ENCODE data around the gene TTC34.
A peak's percentile ranks its signal among the peaks of the same experiment; 100 is the strongest.

TTC34 gene

GRCh38 chr1:2587860-2588571 lies 213.5 kb downstream of the TTC34 start:
- no peak overlapping the region for H4K8ac ChIP-seq (ENCODE audit: low read depth, low read length)
- no peak overlapping the region for H3K18ac ChIP-seq (ENCODE audit: low read length)
- no peak overlapping the region for H2BK5ac ChIP-seq (ENCODE audit: low read depth, low read length, poor library complexity)
- H2AFZ ChIP-seq (ENCODE audit: insufficient read depth, low read length, poor library complexity) = no peak overlapping the region
- peaks cover 16% of the 10 kb centered on the region for H3K79me1 ChIP-seq (ENCODE audit: low read length)
- no peak overlapping the region for H3K27ac ChIP-seq (ENCODE audit: low read depth, low read length)
- H3K4me3 ChIP-seq (ENCODE audit: low read depth, low read length) = no peak overlapping the region
- DNase-seq = no peak
- no peak overlapping the region for H4K91ac ChIP-seq (ENCODE audit: low read depth, low read length)
- H4K12ac ChIP-seq (ENCODE audit: low read depth, low read length) = no peak overlapping the region
- H2BK12ac ChIP-seq (ENCODE audit: low read length) = no peak overlapping the region
- H3K79me2 ChIP-seq (ENCODE audit: control insufficient read depth, insufficient read depth, low read length, poor library complexity) = peaks cover 9% of the 10 kb centered on the region
- H3K23ac ChIP-seq (ENCODE audit: low read length) = no peak overlapping the region
- WGBS (ENCODE audit: extremely low coverage, insufficient coverage, insufficient read length) = no CpG with 5 or more reads among the region's 19 CpGs
- H2AK5ac ChIP-seq (ENCODE audit: low read length) = no peak overlapping the region
- H3K27me3 ChIP-seq (ENCODE audit: insufficient read depth, low read length) = peaks cover 2% of the 10 kb centered on the region
- H3K4me1 ChIP-seq (ENCODE audit: control insufficient read depth in 1 of 2, insufficient read depth in 2 of 2, low read length in 2 of 2) = peaks cover 7 to 12% of the 10 kb centered on the region in 2 experiments
- H2BK120ac ChIP-seq (ENCODE audit: insufficient read depth, low read length, poor library complexity) = no peak overlapping the region
- no peak overlapping the region for H3K4me2 ChIP-seq (ENCODE audit: low read length)
- H3K36me3 ChIP-seq (ENCODE audit: control insufficient read depth in 1 of 2, insufficient read depth in 2 of 2, low read length in 2 of 2) = no peaks in the 10 kb centered on the region
- no peak overlapping the region for H3K9ac ChIP-seq (ENCODE audit: low read length)
- no peak overlapping the region for H3K14ac ChIP-seq (ENCODE audit: low read length)
- H3K4ac ChIP-seq (ENCODE audit: low read depth, low read length) = no peak overlapping the region
- H3K9me3 ChIP-seq (ENCODE audit: insufficient read depth, low read depth, low read length) = peaks cover 9% of the 10 kb centered on the region

- Histone ChIP-seq H3K79me2 (ENCODE audit: control insufficient read depth, insufficient read depth, low read length, poor library complexity) (peaks cover 9% of the 10 kb centered on the region), H2AK5ac (ENCODE audit: low read length) (peak overlapping the region; percentile 28), H3K23ac (ENCODE audit: low read length) (no peak overlapping the region), H3K27me3 (ENCODE audit: insufficient read depth, low read length) (peaks cover 2% of the 10 kb centered on the region), H2AFZ (ENCODE audit: insufficient read depth, low read length, poor library complexity) (peak overlapping the region; percentile 94), H4K8ac (ENCODE audit: low read depth, low read length) (peak overlapping the region; percentile 50), H3K79me1 (ENCODE audit: low read length) (peaks cover 16% of the 10 kb centered on the region), H3K27ac (ENCODE audit: low read depth, low read length) (no peak overlapping the region), H3K9me3 (ENCODE audit: insufficient read depth, low read depth, low read length) (peaks cover 9% of the 10 kb centered on the region), H3K4ac (ENCODE audit: low read depth, low read length) (no peak overlapping the region), H3K36me3 (ENCODE audit: control insufficient read depth in 1 of 2, insufficient read depth in 2 of 2, low read length in 2 of 2) (no peaks in the 10 kb centered on the region), H3K4me3 (ENCODE audit: low read depth, low read length) (peak overlapping the region; percentile 87), H2BK120ac (ENCODE audit: insufficient read depth, low read length, poor library complexity) (no peak overlapping the region), H4K12ac (ENCODE audit: low read depth, low read length) (peak overlapping the region; percentile 76), H2BK12ac (ENCODE audit: low read length) (no peak overlapping the region), H3K4me1 (ENCODE audit: control insufficient read depth in 1 of 2, insufficient read depth in 2 of 2, low read length in 2 of 2) (peaks cover 7 to 12% of the 10 kb centered on the region in 2 experiments), H3K18ac (ENCODE audit: low read length) (peak overlapping the region; percentile 62), H3K14ac (ENCODE audit: low read length) (peak overlapping the region; percentile 20), H4K91ac (ENCODE audit: low read depth, low read length) (no peak overlapping the region), H3K9ac (ENCODE audit: low read length) (peak overlapping the region; percentile 59), H3K4me2 (ENCODE audit: low read length) (peak overlapping the region; percentile 86), H2BK5ac (ENCODE audit: low read depth, low read length, poor library complexity) (no peak overlapping the region)
- peak in 1 of 2 donors; percentile 2 for DNase-seq
- WGBS (ENCODE audit: extremely low coverage, insufficient coverage, insufficient read length) = no CpG with 5 or more reads among the region's 52 CpGs
Measured at GRCh38 chr1:2587071-2587859, 214.2 kb downstream of the TTC34 start.

GRCh38 chr1:2586154-2587070 lies 215.1 kb downstream of the TTC34 start, which contains the start of gene PRXL2B:
Gene PRXL2B (plus strand): TSS chr1:2586777. CDS start chr1:2586886, 109 bp downstream.
- H3K27ac ChIP-seq (ENCODE audit: low read depth, low read length) = peak within 1 kb of the TSS; percentile 84
- peak; percentile 95 for DNase-seq
- H3K23ac ChIP-seq (ENCODE audit: low read length) = no peak within 1 kb of the TSS
- peak within 1 kb of the TSS; percentile 87 for H3K4me3 ChIP-seq (ENCODE audit: low read depth, low read length)
- peaks cover 5% of the 10 kb centered on the region for H3K9me3 ChIP-seq (ENCODE audit: insufficient read depth, low read depth, low read length)
- peak within 1 kb of the TSS; percentile 98 for H3K4me2 ChIP-seq (ENCODE audit: low read length)
- peaks cover 9% of the 10 kb centered on the region for H3K79me2 ChIP-seq (ENCODE audit: control insufficient read depth, insufficient read depth, low read length, poor library complexity)
- no peaks in the 10 kb centered on the region for H3K36me3 ChIP-seq (ENCODE audit: control insufficient read depth in 1 of 2, insufficient read depth in 2 of 2, low read length in 2 of 2)
- H3K9ac ChIP-seq (ENCODE audit: low read length) = peak within 1 kb of the TSS; percentile 89
- WGBS (ENCODE audit: extremely low coverage, insufficient coverage, insufficient read length) = no CpG with 5 or more reads among the region's 107 CpGs
- H4K91ac ChIP-seq (ENCODE audit: low read depth, low read length) = peak within 1 kb of the TSS; percentile 92
- H3K4ac ChIP-seq (ENCODE audit: low read depth, low read length) = peak within 1 kb of the TSS; percentile 80
- H3K14ac ChIP-seq (ENCODE audit: low read length) = peak within 1 kb of the TSS; percentile 86
- peak within 1 kb of the TSS; percentile 89 for H3K18ac ChIP-seq (ENCODE audit: low read length)
- H2AK5ac ChIP-seq (ENCODE audit: low read length) = peak within 1 kb of the TSS; percentile 28
- H2AFZ ChIP-seq (ENCODE audit: insufficient read depth, low read length, poor library complexity) = peak within 1 kb of the TSS; percentile 94
- peak within 1 kb of the TSS; percentile 91 for H2BK5ac ChIP-seq (ENCODE audit: low read depth, low read length, poor library complexity)
- peaks cover 7 to 12% of the 10 kb centered on the region in 2 experiments for H3K4me1 ChIP-seq (ENCODE audit: control insufficient read depth in 1 of 2, insufficient read depth in 2 of 2, low read length in 2 of 2)
- H2BK12ac ChIP-seq (ENCODE audit: low read length) = no peak within 1 kb of the TSS
- H4K8ac ChIP-seq (ENCODE audit: low read depth, low read length) = peak within 1 kb of the TSS; percentile 95
- peaks cover 2% of the 10 kb centered on the region for H3K27me3 ChIP-seq (ENCODE audit: insufficient read depth, low read length)
- peak within 1 kb of the TSS; percentile 76 for H4K12ac ChIP-seq (ENCODE audit: low read depth, low read length)
- peak within 1 kb of the TSS; percentile 91 for H2BK120ac ChIP-seq (ENCODE audit: insufficient read depth, low read length, poor library complexity)
- peaks cover 16% of the 10 kb centered on the region for H3K79me1 ChIP-seq (ENCODE audit: low read length)
